ENCODE results near the gene LAMA2.

The LAMA2 gene

GRCh38 chr6:129096651-129097290, 213.8 kb downstream of the LAMA2 start:
- DNase-seq: no peak

- DNase-seq: no peak
Observed at GRCh38 chr6:129098061-129098553, 215.2 kb downstream of the LAMA2 start.

GRCh38 chr6:129099696-129100095, 216.8 kb downstream of the LAMA2 start:
- DNase-seq: no peak

GRCh38 chr6:129100164-129100563, 217.2 kb downstream of the LAMA2 start:
- no peak for DNase-seq

GRCh38 chr6:129102741-129103140, 219.8 kb downstream of the LAMA2 start:
- no peak for DNase-seq

GRCh38 chr6:129104131-129104530, 221.2 kb downstream of the LAMA2 start:
- no peak for DNase-seq

GRCh38 chr6:129104560-129104959, 221.6 kb downstream of the LAMA2 start:
- DNase-seq: no peak

GRCh38 chr6:129105035-129105434, 222.1 kb downstream of the LAMA2 start:
- no peak for DNase-seq

GRCh38 chr6:129105793-129106192, 222.9 kb downstream of the LAMA2 start:
- DNase-seq: no peak

- DNase-seq: no peak
Observed at GRCh38 chr6:129108337-129108736, 225.4 kb downstream of the LAMA2 start.

- DNase-seq: no peak
Observed at GRCh38 chr6:129110690-129111343, 227.9 kb downstream of the LAMA2 start.

- DNase-seq: no peak
Observed at GRCh38 chr6:129111346-129111745, 228.4 kb downstream of the LAMA2 start.

- DNase-seq: no peak
Observed at GRCh38 chr6:129111853-129112252, 228.9 kb downstream of the LAMA2 start.

GRCh38 chr6:129112591-129112990, 229.7 kb downstream of the LAMA2 start:
- DNase-seq: no peak

GRCh38 chr6:129113637-129114036, 230.7 kb downstream of the LAMA2 start:
- no peak for DNase-seq

- DNase-seq: no peak
Observed at GRCh38 chr6:129114636-129115391, 231.9 kb downstream of the LAMA2 start.

GRCh38 chr6:129115471-129115870, 232.5 kb downstream of the LAMA2 start:
- no peak for DNase-seq

- no peak for DNase-seq
Observed at GRCh38 chr6:129117355-129117754, 234.4 kb downstream of the LAMA2 start.

GRCh38 chr6:129120856-129121638, 238.1 kb downstream of the LAMA2 start:
- DNase-seq: no peak

GRCh38 chr6:129124347-129124746, 241.4 kb downstream of the LAMA2 start:
- DNase-seq: no peak

- no peak for DNase-seq
Observed at GRCh38 chr6:129130106-129130505, 247.2 kb downstream of the LAMA2 start.

GRCh38 chr6:129130959-129131681, 248.2 kb downstream of the LAMA2 start:
- no peak for DNase-seq
